GM18907 (cell line): ENCODE measurements around the gene IGFBP3.

ENCODE experiments used
- ATAC-seq: cut with Tn5 transposase; IDR thresholded peaks from one replicate; pipeline ENCODE4 v1.9.1; 2021; ENCODE audit warnings: mild to moderate bottlenecking, moderate library complexity; ENCODE audit not compliant: unreplicated experiment

IGFBP3 gene

GRCh38 chr7:45923290-45923689 lies 2.2 kb upstream of the IGFBP3 start:
- ATAC-seq = peak; percentile 50

- ATAC-seq = no peak
Measured at GRCh38 chr7:45922810-45923209, 1.7 kb upstream of the IGFBP3 start.

DNA sequence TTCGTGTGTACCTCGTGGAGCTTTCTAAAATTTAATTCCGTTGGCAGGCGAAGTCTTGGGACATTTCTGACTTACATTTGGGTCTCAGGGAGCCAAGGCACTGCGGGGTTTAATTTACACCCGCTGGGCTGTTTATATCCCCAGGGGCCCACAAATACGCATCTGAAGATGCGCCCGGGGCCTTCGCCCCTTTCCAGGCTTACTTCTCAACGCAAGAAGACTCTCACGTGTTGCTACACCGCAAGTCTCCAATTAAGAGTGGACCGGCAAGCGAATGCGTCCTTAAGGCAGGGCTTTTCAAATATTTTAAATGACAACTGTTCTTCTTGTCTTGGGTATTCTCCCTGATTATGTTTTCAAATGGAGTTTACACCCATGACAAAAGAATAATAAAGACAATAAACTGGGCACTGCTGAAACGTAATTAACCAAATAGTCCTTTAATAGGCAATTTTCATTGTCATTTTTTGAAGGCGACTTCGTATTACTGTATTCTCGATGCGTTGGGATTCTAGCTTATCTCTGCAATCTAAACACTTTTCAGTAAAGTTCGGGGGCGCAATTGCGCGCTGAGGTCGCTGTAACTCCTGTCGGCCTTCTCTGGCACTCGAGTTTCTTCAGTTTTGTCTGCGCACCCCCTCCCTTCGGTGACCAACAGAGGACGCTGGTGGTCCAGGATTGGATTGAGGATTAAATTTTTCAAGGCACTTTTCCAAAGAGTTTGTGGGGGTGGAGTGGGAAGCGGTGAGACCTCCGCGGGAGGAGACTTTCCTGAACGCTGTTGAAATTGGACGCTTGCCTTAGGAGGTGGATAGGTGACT lies 837 bp upstream of the IGFBP3 start:
- ATAC-seq = no peak

DNA sequence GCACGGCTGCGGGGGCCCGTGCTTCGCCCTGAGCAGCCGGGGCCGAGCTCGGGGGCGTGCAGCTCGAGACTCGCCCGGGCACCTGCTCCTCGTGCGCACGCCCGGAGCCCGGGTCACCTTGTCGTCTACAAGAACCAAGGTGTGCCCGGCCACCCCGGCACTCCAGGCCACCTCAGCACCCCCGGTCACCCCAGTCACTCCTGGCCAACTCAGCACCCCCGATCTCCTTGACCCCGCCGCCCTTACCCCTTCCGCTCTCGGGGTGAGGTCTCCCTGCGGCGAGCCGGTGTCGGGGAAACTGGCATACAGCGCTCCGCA lies 268 bp upstream of the IGFBP3 start:
- no peak for ATAC-seq

DNA sequence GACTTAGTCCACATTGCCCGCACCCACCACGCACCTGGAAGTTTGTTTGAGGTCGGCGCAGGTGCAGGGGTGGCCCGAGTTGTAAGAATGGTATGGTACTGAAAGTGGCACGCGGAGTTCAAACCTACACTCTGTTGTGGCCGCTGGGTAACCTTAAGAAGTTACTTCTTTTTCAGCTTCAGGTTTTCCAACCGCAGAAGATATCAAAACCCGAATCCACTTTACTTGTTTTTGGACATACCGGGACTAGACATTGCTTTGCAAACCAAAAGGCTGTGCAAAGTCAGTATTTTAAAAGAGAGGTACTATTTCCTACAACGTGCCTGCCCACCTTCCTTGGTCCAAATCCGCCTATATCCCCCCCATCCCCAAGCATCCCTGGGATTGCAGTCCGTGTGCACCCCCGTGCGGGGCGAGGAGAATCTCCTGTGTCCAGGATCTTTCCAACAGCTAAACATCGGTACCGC lies 1.0 kb downstream of the IGFBP3 start:
- no peak for ATAC-seq

GRCh38 chr7:45919231-45919784 lies 1.8 kb downstream of the IGFBP3 start:
- ATAC-seq = no peak

DNA sequence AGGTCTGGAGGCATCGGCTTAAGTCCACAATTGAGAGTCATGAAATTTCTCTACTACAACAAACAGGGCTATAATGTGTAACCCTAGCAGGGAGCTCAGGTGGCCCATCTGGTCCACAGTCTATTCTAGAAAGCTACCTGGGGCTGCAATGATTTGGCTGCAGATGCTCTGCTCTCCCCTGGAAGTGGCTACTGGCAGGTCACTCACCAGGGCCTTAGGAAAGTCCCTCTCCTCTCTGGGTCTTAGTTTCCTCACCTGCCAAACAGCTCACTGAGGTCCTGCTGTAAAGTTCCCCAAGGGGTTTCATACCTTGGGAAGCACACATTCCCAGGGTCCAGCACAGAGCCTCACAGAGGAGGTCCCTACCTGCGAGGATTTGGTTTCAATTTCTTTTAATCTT lies 2.5 kb downstream of the IGFBP3 start:
- no peak for ATAC-seq

DNA sequence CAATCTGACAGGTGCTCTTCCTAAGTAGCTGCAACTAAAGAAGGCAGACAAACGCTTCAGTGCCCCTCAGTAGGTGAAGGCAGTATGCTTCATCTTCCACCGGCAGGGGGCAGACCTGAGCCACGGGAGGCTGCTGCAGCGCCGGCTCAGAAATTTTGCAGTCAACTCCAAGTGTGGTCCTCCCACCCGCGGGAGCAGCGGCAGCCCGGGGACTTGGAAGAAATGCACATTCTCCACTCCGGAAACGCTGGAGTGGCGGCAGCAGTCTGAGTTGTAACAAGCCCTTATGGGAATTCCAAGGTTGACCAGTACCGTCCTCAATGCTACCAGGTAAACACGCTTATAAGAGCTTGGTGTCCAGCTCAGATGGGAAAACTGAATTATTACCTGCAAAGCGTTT lies 3.4 kb downstream of the IGFBP3 start:
- no peak for ATAC-seq

DNA sequence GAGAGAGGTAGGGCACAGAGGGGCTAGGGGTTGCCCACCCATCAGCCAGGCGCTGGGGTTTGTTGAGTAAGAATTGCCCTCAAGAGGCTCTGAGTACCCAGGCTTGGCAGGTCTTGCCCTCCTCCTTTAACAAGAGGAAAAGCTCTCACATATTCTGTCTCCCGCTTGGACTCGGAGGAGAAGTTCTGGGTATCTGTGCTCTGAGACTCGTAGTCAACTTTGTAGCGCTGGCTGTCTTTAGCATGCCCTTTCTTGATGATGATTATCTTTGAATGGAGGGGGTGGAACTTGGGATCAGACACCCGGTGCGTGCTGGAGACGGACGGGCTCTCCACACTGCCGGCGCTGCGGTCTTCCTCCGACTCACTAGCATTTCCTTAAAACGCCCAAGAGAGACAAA lies 4.0 kb downstream of the IGFBP3 start:
- ATAC-seq = no peak

GRCh38 chr7:45915606-45916005 lies 5.5 kb downstream of the IGFBP3 start:
- ATAC-seq = no peak

- ATAC-seq = no peak
Measured at GRCh38 chr7:45914911-45915310, 6.2 kb downstream of the IGFBP3 start.

DNA sequence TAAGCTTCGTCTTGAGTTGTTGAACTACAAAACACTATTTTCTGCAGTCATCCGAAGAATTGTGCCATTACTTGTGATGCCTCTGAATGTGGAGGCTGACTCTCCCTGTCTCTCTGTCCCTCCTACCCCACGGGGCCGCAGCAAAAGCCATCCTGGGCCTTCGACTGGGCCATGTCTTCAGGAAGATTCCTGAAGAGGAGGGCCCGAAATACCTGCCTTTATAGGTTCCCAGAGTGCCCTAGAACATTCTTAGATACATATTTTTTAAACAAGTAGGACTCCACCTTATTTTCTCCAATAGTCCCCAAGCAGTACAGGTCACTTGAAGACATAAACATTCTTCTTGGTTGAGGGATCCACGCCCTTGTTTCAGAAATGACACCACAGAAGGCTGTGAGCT lies 8.1 kb downstream of the IGFBP3 start:
- no peak for ATAC-seq

GRCh38 chr7:45911311-45911710 lies 9.8 kb downstream of the IGFBP3 start:
- no peak for ATAC-seq

DNA sequence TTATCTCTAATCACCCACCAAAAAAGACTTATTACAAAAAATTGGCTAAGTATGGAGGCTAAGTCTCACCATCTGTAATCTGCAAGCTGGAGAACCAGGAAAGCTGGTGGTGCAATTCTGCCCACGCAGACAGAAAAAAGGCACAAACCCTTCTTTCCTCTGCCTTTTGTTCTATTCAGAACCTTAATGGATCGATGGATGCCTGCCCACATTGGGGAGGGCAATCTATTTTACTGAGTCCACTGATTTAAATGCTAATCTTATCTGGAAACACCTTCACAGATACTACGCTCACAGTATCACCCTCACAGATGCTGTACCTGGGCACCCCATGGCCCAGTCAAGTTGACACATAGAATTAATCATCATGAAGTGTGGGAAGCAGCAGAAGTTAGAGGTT lies 10.2 kb downstream of the IGFBP3 start:
- ATAC-seq = no peak

DNA sequence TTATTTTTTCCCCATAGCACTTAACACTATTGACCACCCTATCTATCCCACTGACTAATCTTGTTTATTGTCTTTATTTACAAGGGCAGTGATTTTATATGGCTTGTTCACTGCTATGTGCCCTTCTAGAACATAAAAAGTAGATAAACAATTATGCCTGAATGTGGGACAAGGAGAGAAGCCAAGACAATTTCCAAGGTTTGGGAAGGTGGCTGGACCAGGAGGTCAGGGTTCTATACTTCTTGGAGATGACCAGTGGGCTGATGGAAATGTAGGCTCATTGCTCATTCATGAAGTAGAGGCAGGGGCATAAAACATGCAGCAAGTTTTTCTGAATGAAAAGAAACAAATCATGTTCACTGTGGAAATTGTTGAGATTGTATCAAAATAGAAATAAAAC lies 11.5 kb downstream of the IGFBP3 start:
- ATAC-seq = no peak

DNA sequence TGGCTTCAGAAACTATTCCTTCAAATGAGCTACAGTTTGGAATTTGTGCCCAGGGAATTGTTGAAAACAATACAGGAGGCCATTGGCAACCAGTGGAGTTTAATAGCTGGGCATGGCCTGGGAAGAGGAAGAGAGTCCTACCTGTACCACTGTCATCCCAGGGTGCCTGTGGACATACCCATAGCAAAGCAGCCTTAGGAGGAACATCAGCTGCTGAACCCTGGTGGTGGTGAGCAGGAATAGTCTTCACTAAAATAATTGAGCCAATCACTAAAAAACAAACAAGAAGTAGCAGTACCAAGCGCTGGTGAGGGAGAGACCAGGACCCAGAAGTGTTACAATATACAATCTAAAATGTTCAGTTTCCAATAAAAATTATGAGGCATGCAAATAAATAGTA lies 18.3 kb downstream of the IGFBP3 start:
- ATAC-seq = no peak

DNA sequence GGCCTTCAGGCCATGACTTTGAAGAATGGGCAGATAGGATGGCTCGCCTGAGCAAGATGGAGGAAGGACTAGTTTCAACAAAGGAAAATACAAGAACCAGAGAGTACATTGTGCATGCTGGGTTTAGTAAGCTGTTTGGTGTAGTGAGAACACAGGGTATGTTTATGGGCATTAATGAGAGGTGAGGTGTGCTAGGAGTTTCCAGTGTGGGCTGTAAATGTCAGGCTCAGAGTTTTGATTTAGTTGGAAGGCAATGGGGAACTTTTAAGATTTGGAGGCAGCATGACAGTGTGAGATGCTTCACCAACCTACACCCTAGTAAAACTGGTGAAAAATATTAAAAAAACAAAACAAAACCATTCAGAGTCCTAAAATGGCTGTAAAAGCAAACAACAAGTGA lies 19.5 kb downstream of the IGFBP3 start:
- no peak for ATAC-seq

DNA sequence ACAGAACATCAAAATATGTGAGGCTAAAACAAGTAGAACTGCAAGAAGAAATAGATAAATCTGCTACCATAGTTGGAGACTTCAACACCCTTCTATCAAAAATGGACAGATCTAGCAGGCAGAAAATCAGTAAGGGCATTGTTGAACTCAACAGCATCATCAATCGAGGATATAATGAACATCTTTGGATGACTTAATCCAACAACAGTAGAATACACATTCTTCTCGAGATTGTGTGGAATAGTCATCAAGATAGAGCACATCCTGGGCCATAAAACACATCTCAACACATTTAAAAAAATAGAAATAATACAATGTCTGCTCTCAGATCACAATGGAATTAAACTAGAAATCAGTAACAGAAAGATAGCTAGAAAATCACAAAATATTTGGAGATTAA lies 22.9 kb downstream of the IGFBP3 start:
- ATAC-seq = no peak

DNA sequence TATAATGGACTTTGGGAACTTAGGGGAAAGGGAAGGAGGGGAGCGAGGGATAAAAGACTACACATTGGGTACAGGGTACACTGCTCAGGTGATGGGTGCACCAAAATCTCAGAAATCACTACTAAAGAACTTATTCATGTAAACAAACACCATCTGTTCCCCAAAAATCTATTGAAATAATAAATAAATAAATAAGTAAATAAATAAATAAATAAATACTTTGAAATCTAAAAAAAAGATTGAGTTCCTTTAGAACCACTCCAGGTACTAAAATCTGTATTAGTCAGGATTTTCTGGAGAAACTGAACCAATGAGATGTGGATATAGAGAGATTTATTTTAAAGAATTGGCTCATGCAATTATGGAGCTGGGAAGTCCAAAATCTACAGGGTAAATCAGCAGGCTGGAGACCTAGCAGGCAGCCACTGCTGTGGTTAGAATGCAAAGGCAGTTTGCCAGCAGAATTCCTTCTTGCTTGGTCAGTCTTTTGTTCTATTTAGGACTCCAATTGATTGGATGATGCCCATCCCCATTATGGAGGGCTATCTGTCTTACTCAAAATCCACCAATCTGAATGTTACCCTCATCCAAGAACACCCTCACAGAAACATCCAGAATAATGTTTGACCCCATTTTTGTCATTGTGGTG lies 23.9 kb downstream of the IGFBP3 start:
- ATAC-seq = no peak

GRCh38 chr7:45894665-45895062 lies 26.4 kb downstream of the IGFBP3 start:
- no peak for ATAC-seq

GRCh38 chr7:45893996-45894664 lies 26.9 kb downstream of the IGFBP3 start:
- ATAC-seq = no peak
